ENCODE data around the gene CNTNAP5. TPM values are rescaled to one million over a fixed set of nuclear protein-coding genes. Genes with fewer than 3 reads are reported as not detected.

CNTNAP5 gene
- total RNA-seq, 1 experiment from 2014 or later, result 0.48 TPM

GRCh38 chr2:124039762-124040291 lies 14.7 kb downstream of the CNTNAP5 start:
- no peak for DNase-seq
- no peaks in the 10 kb centered on the region for H3K9me3 ChIP-seq (ENCODE audit: control insufficient read depth, low read depth, low read length)
- H3T11ph ChIP-seq (ENCODE audit: low read length), result no peak overlapping the region
- H2AFZ ChIP-seq (ENCODE audit: low read length), result no peak overlapping the region
- no peak overlapping the region for H2BK12ac ChIP-seq (ENCODE audit: insufficient read length, low read depth, low read length)
- H4K91ac ChIP-seq (ENCODE audit: insufficient read length, low read depth, low read length), result no peak overlapping the region
- no peaks in the 10 kb centered on the region for H3K79me2 ChIP-seq (ENCODE audit: insufficient read depth, low read length)
- no peaks in the 10 kb centered on the region for H3K79me1 ChIP-seq (ENCODE audit: insufficient read depth, low read depth, low read length, poor library complexity, severe bottlenecking)
- no peaks in the 10 kb centered on the region for H3K4me1 ChIP-seq (ENCODE audit: insufficient read depth, low read length)
- no peak overlapping the region for H4K8ac ChIP-seq (replicated peaks; ENCODE audit: insufficient read length, low read depth, low read length)
- no peaks in the 10 kb centered on the region for H3K23me2 ChIP-seq (ENCODE audit: insufficient read length, low read depth, low read length, poor library complexity, severe bottlenecking)
- H2BK15ac ChIP-seq (ENCODE audit: low read depth, low read length), result no peak overlapping the region
- H3K56ac ChIP-seq (ENCODE audit: insufficient read length, low read depth, low read length), result no peak overlapping the region
- no peak for TF ChIP-seq CTCF (conservative IDR thresholded peaks at IDR 0.05)
- Mint-ChIP-seq H3K4me3 (no peak overlapping the region), H3K4me1 (peaks cover 9 to 10% of the 10 kb centered on the region in 2 experiments), H3K27me3 (ENCODE audit: low read depth) (no peaks in the 10 kb centered on the region), H3K36me3 (ENCODE audit: insufficient read depth in 1 of 3, low read depth in 3 of 3) (peaks cover 2 to 13% (median 3%) of the 10 kb centered on the region in 3 experiments; a peak in 5 of 7 replicates), H3K9me3 (no peaks in the 10 kb centered on the region), H3K27ac (no peak overlapping the region)
- H3K9ac ChIP-seq (ENCODE audit: extremely low read depth, insufficient read length, low read length), result no peak overlapping the region
- H2BK120ac ChIP-seq (ENCODE audit: low read depth, low read length, poor library complexity, severe bottlenecking), result no peak overlapping the region
- no peak overlapping the region for H3K23ac ChIP-seq (ENCODE audit: insufficient read length, low read depth, low read length)
- H3K14ac ChIP-seq (ENCODE audit: insufficient read depth, low read length), result no peak overlapping the region
- no CpG with 5 or more reads among the region's 4 CpGs for WGBS (ENCODE audit: extremely low coverage, insufficient read length, low lambda C conversion rate)
- no peak overlapping the region for H2BK20ac ChIP-seq (ENCODE audit: low read depth, low read length, poor library complexity, severe bottlenecking)
- H3K27ac ChIP-seq (ENCODE audit: insufficient read length, low read depth, low read length), result no peak overlapping the region
- no peak overlapping the region for H3K4ac ChIP-seq (ENCODE audit: low read depth, low read length)
- no peak overlapping the region for H3K4me2 ChIP-seq (ENCODE audit: insufficient read depth, insufficient read length, low read length)
- no peaks in the 10 kb centered on the region for H4K20me1 ChIP-seq (ENCODE audit: control insufficient read depth, insufficient read depth, insufficient read length)
- no peak overlapping the region for H2AK5ac ChIP-seq (ENCODE audit: insufficient read length, low read length)
- H3K27me3 ChIP-seq (ENCODE audit: insufficient read depth, low read length), result no peaks in the 10 kb centered on the region
- H2BK5ac ChIP-seq (ENCODE audit: insufficient read length, low read length), result no peak overlapping the region
- H3K18ac ChIP-seq (ENCODE audit: insufficient read length, low read depth, low read length), result no peak overlapping the region
- no peak overlapping the region for H4K5ac ChIP-seq (ENCODE audit: insufficient read length, low read depth, low read length)
